CD4-positive, alpha-beta T cell treated with Interleukin-1 beta for 1 hour (primary cell): ENCODE results near the gene PPP1R12C.

Source experiments
- DNase-seq, 2 donors: peaks; one replicate each; pipeline ENCODE4 v3.0.0-alpha.2; 2020 to 2022

The PPP1R12C gene

DNA sequence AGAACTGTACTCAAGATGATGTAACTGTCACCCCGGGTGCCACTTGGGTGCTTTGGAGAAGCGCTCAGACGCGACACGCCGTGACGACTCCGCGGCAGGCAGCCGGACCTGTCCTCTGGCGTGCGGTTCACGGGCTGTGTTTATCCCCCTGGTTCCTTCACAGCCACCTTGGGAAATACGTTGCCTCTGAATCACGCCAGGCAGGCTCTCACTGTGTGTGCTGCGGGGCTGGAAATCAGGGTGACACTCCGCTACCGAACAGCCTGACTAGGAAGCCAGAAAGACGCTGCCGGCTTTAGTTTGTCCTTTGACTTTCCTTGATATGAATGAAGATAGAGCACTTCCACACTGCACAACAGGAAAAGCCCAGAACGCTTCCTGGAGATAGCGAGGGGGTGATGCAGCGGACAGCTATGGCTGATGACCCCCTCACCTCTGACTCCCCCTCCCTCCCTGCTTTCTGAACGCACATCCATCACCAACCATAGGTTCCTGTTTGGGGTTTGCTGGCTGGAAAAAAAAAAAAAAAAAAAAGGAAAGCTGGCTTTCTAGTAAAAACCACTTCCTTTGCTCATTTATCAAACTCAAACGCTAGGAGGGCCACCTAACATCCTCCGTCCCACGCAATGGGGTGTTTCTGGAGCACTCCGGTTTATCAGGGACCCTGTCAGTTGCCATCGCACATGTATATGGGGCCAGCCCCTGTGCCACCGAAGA is 75.7 kb downstream of the PPP1R12C start:
- DNase-seq, result no peak

DNA sequence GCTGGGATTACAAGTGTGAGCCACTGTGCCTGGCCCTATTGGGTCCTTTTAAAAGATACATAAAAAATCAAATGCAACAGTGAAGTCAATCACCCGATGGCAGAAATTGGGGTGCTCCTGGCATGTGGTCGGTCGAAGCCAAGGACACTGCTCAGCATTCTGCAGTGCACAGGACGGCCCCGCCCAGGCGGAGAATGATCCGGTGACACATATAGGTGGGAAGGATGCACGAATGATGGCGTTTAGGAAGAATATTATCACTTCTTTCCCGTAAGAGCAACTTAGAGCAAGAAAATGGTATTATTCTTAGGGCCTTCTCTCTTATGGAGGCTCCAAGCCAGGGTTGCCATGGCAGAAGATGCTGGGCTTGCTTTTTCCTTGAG is 76.2 kb downstream of the PPP1R12C start:
- no peak for DNase-seq
